Stimulated activated CD8-positive, alpha-beta memory T cell treated with anti-CD3 and anti-CD28 coated beads, Interleukin-15, amount 100 ng/mL, for 1 hour (primary cell): ENCODE measurements around the gene KLC4.
"Not testable (repeated sequence)": the region's sequence is repeated elsewhere in the genome, so short reads cannot be mapped to it uniquely, and the experiment has no call there.

Source experiments
- DNase-seq: peaks from one replicate; pipeline ENCODE4 v3.0.0-alpha.2; 2020; ENCODE audit warnings: low read depth

The KLC4 gene

GRCh38 chr6:43070028-43070632, 10.7 kb downstream of the KLC4 start:
- no peak for DNase-seq

GRCh38 chr6:43074847-43075669, 15.6 kb downstream of the KLC4 start:
- DNase-seq: no peak

GRCh38 chr6:43075670-43076463, 16.4 kb downstream of the KLC4 start, which contains the start of gene PTK7:
Gene PTK7 (plus strand): TSS chr6:43076314. CDS start chr6:43076489, 175 bp downstream.
- DNase-seq: no peak

GRCh38 chr6:43076464-43077332, 17.3 kb downstream of the KLC4 start:
- no peak for DNase-seq

- no peak for DNase-seq
Observed at GRCh38 chr6:43077333-43077809, 17.9 kb downstream of the KLC4 start.

GRCh38 chr6:43077981-43078511, 18.6 kb downstream of the KLC4 start:
- DNase-seq: no peak

- no peak for DNase-seq
Observed at GRCh38 chr6:43078691-43079090, 19.3 kb downstream of the KLC4 start.

- no peak for DNase-seq
Observed at GRCh38 chr6:43081043-43081442, 21.6 kb downstream of the KLC4 start.

GRCh38 chr6:43081922-43082321, 22.5 kb downstream of the KLC4 start:
- DNase-seq: not testable (repeated sequence)

- DNase-seq: no peak
Observed at GRCh38 chr6:43082806-43083655, 23.6 kb downstream of the KLC4 start.

GRCh38 chr6:43086022-43086658, 26.7 kb downstream of the KLC4 start:
- DNase-seq: no peak

GRCh38 chr6:43088654-43089056, 29.2 kb downstream of the KLC4 start:
- DNase-seq: no peak

- no peak for DNase-seq
Observed at GRCh38 chr6:43089467-43089866, 30.0 kb downstream of the KLC4 start.

- no peak for DNase-seq
Observed at GRCh38 chr6:43089874-43090558, 30.6 kb downstream of the KLC4 start.

GRCh38 chr6:43090559-43090956, 31.1 kb downstream of the KLC4 start:
- DNase-seq: no peak

- DNase-seq: no peak
Observed at GRCh38 chr6:43091020-43091419, 31.6 kb downstream of the KLC4 start.

GRCh38 chr6:43091436-43091991, 32.1 kb downstream of the KLC4 start:
- DNase-seq: no peak

- no peak for DNase-seq
Observed at GRCh38 chr6:43092635-43093034, 33.2 kb downstream of the KLC4 start.
